ENCODE results near the gene TMEM125.

GRCh38 chr1:43275826-43276620 lies 6.2 kb downstream of the TMEM125 start:
- TF ChIP-seq POLR2AphosphoS5 (IDR thresholded peaks at IDR 0.05) (no peak), CTCF (IDR thresholded peaks at IDR 0.05) (no peak)
